Thymus (tissue), 11 donors: ENCODE measurements around the gene DIRAS3. TPM values are rescaled to one million over a fixed set of nuclear protein-coding genes. Genes with fewer than 3 reads are reported as not detected.

ENCODE experiments used
- DNase-seq, 9 donors: peaks; one replicate each; pipeline ENCODE4 v3.0.0-alpha.2; 2013; ENCODE audit warnings: low spot score in 9 of 9, low read depth in 6 of 9, missing footprints in 1 of 9
- H3K27ac ChIP-seq, 2 donors: one replicate each; pipeline ENCODE4 v1.5.1; 2013; ENCODE audit warnings: control low read depth in 1 of 2, low read depth in 1 of 2, low read length in 1 of 2, mild to moderate bottlenecking in 1 of 2, moderate library complexity in 1 of 2
- H3K27me3 ChIP-seq, 2 donors: one replicate each; pipeline ENCODE4 v1.5.1; 2013; ENCODE audit warnings: low read length in 1 of 2; ENCODE audit not compliant: control insufficient read depth in 2 of 2, insufficient read depth in 1 of 2
- H3K36me3 ChIP-seq, 2 donors: one replicate each; pipeline ENCODE4 v1.5.1; 2013; ENCODE audit warnings: low read length in 1 of 2, mild to moderate bottlenecking in 1 of 2, moderate library complexity in 1 of 2; ENCODE audit not compliant: control insufficient read depth in 2 of 2, insufficient read depth in 2 of 2
- H3K4me1 ChIP-seq, 2 donors: one replicate each; pipeline ENCODE4 v1.5.1; 2013; ENCODE audit warnings: low read length in 2 of 2; ENCODE audit not compliant: control insufficient read depth in 2 of 2, insufficient read depth in 2 of 2
- H3K4me3 ChIP-seq, 2 donors: one replicate each; pipeline ENCODE4 v1.5.1; 2013; ENCODE audit warnings: low read length in 2 of 2, control low read depth in 1 of 2, mild to moderate bottlenecking in 1 of 2
- H3K9me3 ChIP-seq, 2 donors: one replicate each; pipeline ENCODE4 v1.5.1; 2013; ENCODE audit warnings: low read length in 1 of 2, mild to moderate bottlenecking in 1 of 2; ENCODE audit not compliant: control insufficient read depth in 2 of 2, insufficient read depth in 1 of 2
- WGBS: extraction: QIAGEN DNeasy Blood & Tissue Kit; methylation state at CpG from one replicate; pipeline ENCODE4 v1.1.7; 2013; 5-methylcytosine and 5-hydroxymethylcytosine counted together
- polyA plus RNA-seq: library from polyadenylated mRNA; stranded (reverse); fragments of 200-250 nt; gene quantifications from one replicate; pipeline ENCODE4 v1.2.3, GENCODE V29; 2013
- total RNA-seq: library from RNA; stranded (reverse); fragments of 120-200 nt; gene quantifications from one replicate; pipeline ENCODE4 v1.2.4, GENCODE V29; 2013
- donor health status: healthy.

DIRAS3 gene
- total and polyA plus RNA-seq, 2 donors: 1.2 to 7.3 TPM

GRCh38 chr1:68036946-68037345 is 13.5 kb downstream of the DIRAS3 start:
- H3K27ac ChIP-seq: no peak overlapping the region
- WGBS: 95% methylated on average over 2 of the region's 2 CpGs
- DNase-seq: no peak
- no peaks in the 10 kb centered on the region for H3K36me3 ChIP-seq
- H3K9me3 ChIP-seq: no peaks in the 10 kb centered on the region
- H3K27me3 ChIP-seq: no peaks in the 10 kb centered on the region
- H3K4me3 ChIP-seq: no peak overlapping the region
- no peaks in the 10 kb centered on the region for H3K4me1 ChIP-seq

GRCh38 chr1:68029444-68029843 is 21.0 kb downstream of the DIRAS3 start:
- WGBS: 97% methylated on average over 4 of the region's 4 CpGs
- Histone ChIP-seq H3K4me3 (no peak overlapping the region), H3K27ac (no peak overlapping the region), H3K9me3 (no peaks in the 10 kb centered on the region), H3K27me3 (no peaks in the 10 kb centered on the region), H3K36me3 (no peaks in the 10 kb centered on the region), H3K4me1 (no peaks in the 10 kb centered on the region)
- no peak for DNase-seq

- Histone ChIP-seq H3K9me3 (no peaks in the 10 kb centered on the region), H3K27ac (no peak overlapping the region), H3K27me3 (no peaks in the 10 kb centered on the region), H3K4me1 (no peaks in the 10 kb centered on the region), H3K36me3 (no peaks in the 10 kb centered on the region), H3K4me3 (no peak overlapping the region)
- DNase-seq: peak in 1 of 9 donors; percentile 16
- WGBS: 66% methylated on average over 3 of the region's 3 CpGs
These were observed 21.9 kb downstream of the DIRAS3 start for GRCh38 chr1:68028566-68028965.

- Histone ChIP-seq H3K9me3 (no peaks in the 10 kb centered on the region), H3K36me3 (no peaks in the 10 kb centered on the region), H3K27me3 (no peaks in the 10 kb centered on the region), H3K4me3 (no peak overlapping the region), H3K4me1 (no peaks in the 10 kb centered on the region), H3K27ac (no peak overlapping the region)
- no peak for DNase-seq
- WGBS: 90% methylated on average over 2 of the region's 2 CpGs
These were observed 25.6 kb downstream of the DIRAS3 start for GRCh38 chr1:68024635-68025338.

- H3K27me3 ChIP-seq: no peaks in the 10 kb centered on the region
- H3K4me1 ChIP-seq: no peaks in the 10 kb centered on the region
- H3K36me3 ChIP-seq: no peaks in the 10 kb centered on the region
- WGBS: 88% methylated on average over 2 of the region's 2 CpGs
- no peak for DNase-seq
- no peak overlapping the region for H3K4me3 ChIP-seq
- no peaks in the 10 kb centered on the region for H3K9me3 ChIP-seq
- H3K27ac ChIP-seq: no peak overlapping the region
These were observed 34.0 kb downstream of the DIRAS3 start for GRCh38 chr1:68016381-68016780.

- Histone ChIP-seq H3K27me3 (no peaks in the 10 kb centered on the region), H3K4me1 (no peaks in the 10 kb centered on the region), H3K4me3 (no peak overlapping the region), H3K9me3 (no peaks in the 10 kb centered on the region), H3K36me3 (no peaks in the 10 kb centered on the region), H3K27ac (no peak overlapping the region)
- no peak for DNase-seq
- WGBS: 94% methylated on average over 3 of the region's 3 CpGs
These were observed 34.5 kb downstream of the DIRAS3 start for GRCh38 chr1:68015971-68016370.

- H3K27ac ChIP-seq: no peak overlapping the region
- H3K4me3 ChIP-seq: no peak overlapping the region
- H3K36me3 ChIP-seq: no peaks in the 10 kb centered on the region
- no peaks in the 10 kb centered on the region for H3K27me3 ChIP-seq
- H3K4me1 ChIP-seq: no peaks in the 10 kb centered on the region
- no peaks in the 10 kb centered on the region for H3K9me3 ChIP-seq
- no peak for DNase-seq
- WGBS: 91% methylated on average over 2 of the region's 2 CpGs
These were observed 35.1 kb downstream of the DIRAS3 start for GRCh38 chr1:68015369-68015768.

- H3K9me3 ChIP-seq: no peaks in the 10 kb centered on the region
- H3K27ac ChIP-seq: no peak overlapping the region
- H3K27me3 ChIP-seq: no peaks in the 10 kb centered on the region
- DNase-seq: no peak
- no peaks in the 10 kb centered on the region for H3K36me3 ChIP-seq
- H3K4me3 ChIP-seq: no peak overlapping the region
- WGBS: 97% methylated on average over 4 of the region's 4 CpGs
- H3K4me1 ChIP-seq: no peaks in the 10 kb centered on the region
These were observed 37.1 kb downstream of the DIRAS3 start for GRCh38 chr1:68013351-68013750.

- 95% methylated on average over 2 of the region's 2 CpGs for WGBS
- H3K4me3 ChIP-seq: no peak overlapping the region
- H3K36me3 ChIP-seq: no peaks in the 10 kb centered on the region
- no peak overlapping the region for H3K27ac ChIP-seq
- no peaks in the 10 kb centered on the region for H3K9me3 ChIP-seq
- no peaks in the 10 kb centered on the region for H3K27me3 ChIP-seq
- H3K4me1 ChIP-seq: no peaks in the 10 kb centered on the region
- DNase-seq: no peak
These were observed 38.6 kb downstream of the DIRAS3 start for GRCh38 chr1:68011657-68012375.
